DMS153 (cell line): ENCODE results near the gene CCT8L2.
"Not testable (repeated sequence)": the region's sequence is repeated elsewhere in the genome, so short reads cannot be mapped to it uniquely, and the experiment has no call there.

Experiments
- DNase-seq: peaks from one replicate; lab custom pipeline; 2025; lab: John Stamatoyannopoulos, UW

The CCT8L2 gene

GRCh38 chr22:16592710-16593109 lies at the start of gene CCT8L2:
TSS of gene CCT8L2 (minus strand) at chr22:16592810. CDS start at chr22:16592550, 260 bp downstream.
- not testable (repeated sequence) for DNase-seq

GRCh38 chr22:16635442-16635841 lies 42.8 kb upstream of the CCT8L2 start:
- DNase-seq = not testable (repeated sequence)

- not testable (repeated sequence) for DNase-seq
Observed at GRCh38 chr22:16634092-16634491, 41.5 kb upstream of the CCT8L2 start.

DNA sequence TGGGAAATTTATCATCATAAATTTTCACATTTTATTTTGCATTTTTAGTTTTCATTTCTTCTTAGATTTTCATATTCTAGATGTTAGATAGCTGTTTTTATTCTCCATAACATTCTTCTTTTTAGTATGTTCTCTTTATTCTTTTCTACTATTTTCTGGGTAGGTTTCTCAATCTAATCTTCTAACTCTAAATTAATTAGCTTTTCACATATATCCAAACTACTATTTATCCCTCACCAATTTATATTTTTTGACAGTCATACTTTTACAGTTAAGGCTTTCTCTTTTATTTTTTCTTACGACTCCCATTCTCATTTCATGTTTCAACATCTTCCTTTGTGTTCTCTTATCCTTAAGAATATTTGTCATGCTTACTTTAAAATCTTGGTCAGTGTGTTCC lies 35.9 kb upstream of the CCT8L2 start:
- not testable (repeated sequence) for DNase-seq

DNA sequence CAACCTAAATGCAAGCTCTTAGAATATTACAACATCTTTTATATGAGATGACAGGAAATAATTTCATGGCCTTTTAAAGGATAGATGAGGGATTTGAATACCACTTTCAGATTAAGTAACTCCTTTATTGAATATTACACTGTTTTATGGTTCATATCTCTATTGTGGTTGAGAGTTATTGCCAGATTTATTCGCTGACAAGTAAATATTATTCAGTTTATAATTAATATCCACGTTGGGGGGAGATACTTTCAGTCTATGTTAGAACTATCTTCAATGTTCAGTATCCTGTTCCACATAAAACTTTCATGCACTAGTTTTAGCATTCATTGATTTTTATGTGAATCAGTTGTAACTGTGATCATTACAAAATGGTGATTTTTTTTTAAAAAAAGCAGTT lies 32.4 kb upstream of the CCT8L2 start:
- not testable (repeated sequence) for DNase-seq

- not testable (repeated sequence) for DNase-seq
Observed at GRCh38 chr22:16623595-16623994, 31.0 kb upstream of the CCT8L2 start.

DNA sequence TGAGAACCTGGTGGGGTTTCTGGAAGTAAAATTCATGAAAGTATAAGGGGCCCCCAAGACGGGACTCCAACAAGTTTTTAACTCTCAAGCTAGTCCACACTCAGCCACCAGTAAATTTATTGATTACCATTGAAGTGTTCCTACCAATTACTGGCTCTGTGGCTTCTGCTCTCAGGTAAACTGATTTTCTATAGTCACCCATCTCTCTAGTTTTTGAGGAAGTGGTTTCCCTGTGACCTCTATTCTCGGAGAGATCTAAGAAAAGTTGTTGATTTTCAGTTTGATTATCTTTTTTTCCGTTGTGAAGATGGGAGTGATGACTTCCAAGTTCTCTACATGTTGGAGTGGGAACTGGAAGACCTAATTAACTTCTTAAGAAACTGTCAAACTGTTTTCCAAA lies 24.9 kb upstream of the CCT8L2 start:
- not testable (repeated sequence) for DNase-seq

DNA sequence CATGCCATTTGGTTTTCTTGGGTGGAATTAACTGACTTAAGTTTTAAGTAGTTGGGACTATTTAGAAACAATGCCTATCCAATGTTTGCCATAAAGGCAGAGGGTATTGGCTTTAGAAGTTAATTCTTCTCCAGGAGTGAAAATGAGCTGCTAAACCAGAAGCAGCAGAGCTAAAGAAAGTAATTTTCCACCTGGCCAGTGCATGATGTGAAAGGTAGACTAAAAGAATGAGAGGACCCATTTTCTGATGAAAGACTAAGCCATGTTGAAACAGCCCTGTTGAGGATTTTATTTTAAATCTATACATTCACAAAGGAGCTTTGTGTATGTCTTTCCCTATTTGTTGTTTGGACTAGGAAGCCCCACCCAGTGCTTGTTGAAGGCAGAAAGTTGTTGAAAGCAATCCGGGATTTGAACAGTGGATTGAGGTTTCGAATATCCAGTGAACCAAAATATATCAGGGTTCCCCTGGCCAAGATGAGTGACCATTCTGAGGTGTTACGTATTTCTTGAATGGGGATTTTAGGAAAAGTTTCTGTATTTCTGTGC lies 23.9 kb upstream of the CCT8L2 start:
- DNase-seq = not testable (repeated sequence)

GRCh38 chr22:16615606-16616245 lies 23.1 kb upstream of the CCT8L2 start:
- not testable (repeated sequence) for DNase-seq

DNA sequence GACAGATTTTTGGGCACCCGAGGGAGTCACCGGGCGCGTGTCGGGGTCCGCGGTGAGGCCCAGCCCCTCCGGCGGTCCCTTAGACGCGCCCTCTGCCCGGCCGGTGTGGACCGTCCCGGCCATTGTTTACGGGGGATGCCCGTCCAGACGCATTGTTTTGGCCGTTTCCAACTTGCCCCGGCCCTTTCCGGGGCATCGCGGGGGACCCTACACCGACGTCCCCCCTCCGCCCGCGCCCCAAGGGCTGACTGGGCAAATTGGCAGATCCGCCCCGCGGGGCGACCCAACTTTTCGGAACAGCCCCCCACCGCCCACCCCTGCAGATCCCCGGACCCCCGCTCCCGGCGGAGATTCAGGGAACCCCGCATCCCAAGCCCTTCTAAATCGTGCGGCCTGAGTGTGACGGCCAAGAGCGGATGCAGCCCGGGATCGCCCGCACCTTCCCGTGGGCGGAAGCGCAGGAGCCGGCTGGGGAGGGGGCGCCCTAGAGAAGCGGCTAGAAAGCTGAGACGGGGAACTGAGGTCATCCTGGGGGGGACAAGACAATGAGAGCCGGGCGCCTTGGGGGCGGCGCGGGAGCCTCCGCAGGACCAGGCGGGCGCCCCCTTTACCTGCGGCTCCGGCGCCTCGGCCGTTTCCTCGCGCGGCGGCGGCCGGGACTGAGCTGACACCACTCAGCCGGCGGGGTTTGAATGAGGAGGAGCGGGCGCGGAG lies 17.1 kb upstream of the CCT8L2 start:
- no peak for DNase-seq

DNA sequence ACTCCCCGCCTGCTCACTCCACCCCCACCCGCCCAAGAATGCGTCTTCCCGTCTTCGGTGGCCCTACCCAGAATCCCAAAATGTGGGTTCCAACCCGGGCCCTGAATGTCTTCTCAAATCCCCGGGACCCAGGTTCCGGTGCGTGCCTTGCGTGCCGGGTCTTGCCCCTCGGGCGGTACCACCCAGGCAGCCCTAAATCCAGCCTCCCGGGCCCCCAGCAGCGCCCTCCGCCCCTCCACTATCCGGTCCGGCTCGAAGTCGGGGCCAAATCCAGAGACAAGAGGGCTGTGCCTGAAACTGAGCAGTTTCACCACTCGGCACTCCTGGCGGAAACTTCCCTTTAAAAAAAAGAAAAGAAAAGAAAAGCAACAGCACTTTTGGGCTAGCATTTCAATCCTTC lies 16.3 kb upstream of the CCT8L2 start:
- DNase-seq = no peak

- DNase-seq = not testable (repeated sequence)
Observed at GRCh38 chr22:16604257-16604998, 11.8 kb upstream of the CCT8L2 start.

- not testable (repeated sequence) for DNase-seq
Observed at GRCh38 chr22:16603770-16604242, 11.2 kb upstream of the CCT8L2 start.

- DNase-seq = no peak
Observed at GRCh38 chr22:16603448-16603768, 10.8 kb upstream of the CCT8L2 start.

- not testable (repeated sequence) for DNase-seq
Observed at GRCh38 chr22:16602728-16603447, 10.3 kb upstream of the CCT8L2 start.

DNA sequence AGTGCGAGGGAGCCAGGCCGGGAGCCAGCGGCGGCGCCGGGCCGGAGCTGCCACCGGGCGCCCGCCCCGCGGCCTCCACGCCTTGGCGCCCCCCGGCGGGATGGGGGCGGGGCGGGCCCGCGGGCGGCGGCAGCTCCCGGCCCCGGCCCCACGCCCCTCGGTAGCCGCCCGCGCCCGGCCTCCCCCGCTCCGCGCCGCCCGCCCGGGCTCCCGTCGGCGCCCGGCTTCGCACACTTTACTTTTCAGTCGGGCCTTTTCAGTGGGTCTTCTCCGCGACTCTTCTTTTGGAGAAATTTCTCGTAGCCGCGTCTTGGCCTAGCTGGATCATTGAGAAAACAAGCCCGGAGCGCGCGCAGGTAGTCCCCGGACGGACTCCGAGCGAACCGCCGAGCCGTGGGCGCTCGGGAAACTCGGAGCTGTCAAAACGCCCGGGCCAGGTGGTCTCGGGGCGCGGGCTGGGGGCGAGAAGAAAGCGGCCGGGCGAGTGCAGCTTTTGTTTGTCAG lies 9.7 kb upstream of the CCT8L2 start:
- not testable (repeated sequence) for DNase-seq

GRCh38 chr22:16601437-16602223 lies 9.0 kb upstream of the CCT8L2 start:
- DNase-seq = no peak

- not testable (repeated sequence) for DNase-seq
Observed at GRCh38 chr22:16600644-16601436, 8.2 kb upstream of the CCT8L2 start.

DNA sequence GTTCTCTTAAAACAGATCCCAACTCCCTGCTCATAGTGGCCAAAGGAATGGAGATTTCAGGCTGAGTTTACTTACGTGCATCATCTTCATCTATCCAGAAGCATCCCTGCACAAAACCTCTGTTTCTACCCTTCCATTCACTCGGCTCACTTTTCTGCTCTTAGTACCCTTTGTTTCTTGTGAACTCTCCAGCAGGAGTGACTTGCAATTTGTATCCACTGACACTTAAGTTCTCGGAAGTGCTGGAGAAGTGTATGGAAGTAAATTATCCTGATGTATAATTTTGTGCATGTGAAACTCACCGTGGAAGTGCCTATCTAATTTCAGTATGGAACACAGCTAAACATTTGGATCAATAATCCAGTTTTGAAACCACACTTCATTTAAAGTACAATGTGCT lies 7.0 kb upstream of the CCT8L2 start:
- not testable (repeated sequence) for DNase-seq

DNA sequence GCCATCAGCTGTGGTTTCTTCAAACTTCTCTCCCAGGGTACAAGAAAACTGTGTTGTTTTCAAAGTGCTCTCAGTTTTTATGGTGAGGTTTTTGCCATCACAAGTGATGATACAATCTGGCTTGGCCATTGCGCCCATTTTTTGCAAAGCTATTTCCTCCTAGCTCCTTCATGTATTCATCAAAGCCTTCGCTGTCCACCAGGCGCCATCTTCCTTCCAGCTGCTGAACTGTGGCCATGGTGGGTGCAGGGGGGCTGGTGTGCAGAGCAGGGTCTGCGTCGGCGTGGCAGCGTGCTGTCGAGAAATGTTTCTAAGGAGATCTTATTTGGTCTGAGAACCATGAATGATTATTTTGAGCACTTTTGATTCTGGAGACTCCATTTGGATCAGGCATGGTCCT lies 2.6 kb upstream of the CCT8L2 start:
- DNase-seq = not testable (repeated sequence)
